ENCODE measurements around the gene P4HA2.

DNA sequence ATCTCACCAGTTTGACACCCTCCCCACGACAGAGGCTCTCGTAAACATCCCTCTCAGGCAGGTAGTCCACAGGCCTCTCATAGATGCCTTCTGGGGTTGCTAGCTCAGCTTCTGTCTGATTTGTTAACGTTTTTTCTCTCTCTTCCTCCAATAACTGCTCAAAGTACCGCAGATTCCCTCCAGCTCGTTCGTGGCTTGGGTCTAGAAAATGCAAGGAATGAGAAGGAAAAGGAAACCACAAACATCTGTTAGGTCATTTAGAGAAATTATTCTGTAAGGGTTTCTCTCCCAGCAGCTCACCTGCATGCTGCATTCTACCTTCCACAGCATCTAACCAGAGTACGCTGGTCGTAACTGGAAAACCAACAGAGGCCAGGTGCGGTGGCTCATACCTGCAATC, 18.5 kb downstream of the P4HA2 start:
- TF ChIP-seq, protein P1, sequence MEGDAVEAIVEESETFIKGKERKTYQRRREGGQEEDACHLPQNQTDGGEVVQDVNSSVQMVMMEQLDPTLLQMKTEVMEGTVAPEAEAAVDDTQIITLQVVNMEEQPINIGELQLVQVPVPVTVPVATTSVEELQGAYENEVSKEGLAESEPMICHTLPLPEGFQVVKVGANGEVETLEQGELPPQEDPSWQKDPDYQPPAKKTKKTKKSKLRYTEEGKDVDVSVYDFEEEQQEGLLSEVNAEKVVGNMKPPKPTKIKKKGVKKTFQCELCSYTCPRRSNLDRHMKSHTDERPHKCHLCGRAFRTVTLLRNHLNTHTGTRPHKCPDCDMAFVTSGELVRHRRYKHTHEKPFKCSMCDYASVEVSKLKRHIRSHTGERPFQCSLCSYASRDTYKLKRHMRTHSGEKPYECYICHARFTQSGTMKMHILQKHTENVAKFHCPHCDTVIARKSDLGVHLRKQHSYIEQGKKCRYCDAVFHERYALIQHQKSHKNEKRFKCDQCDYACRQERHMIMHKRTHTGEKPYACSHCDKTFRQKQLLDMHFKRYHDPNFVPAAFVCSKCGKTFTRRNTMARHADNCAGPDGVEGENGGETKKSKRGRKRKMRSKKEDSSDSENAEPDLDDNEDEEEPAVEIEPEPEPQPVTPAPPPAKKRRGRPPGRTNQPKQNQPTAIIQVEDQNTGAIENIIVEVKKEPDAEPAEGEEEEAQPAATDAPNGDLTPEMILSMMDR (IDR thresholded peaks at IDR 0.05) = no peak
- TF ChIP-seq POLR2AphosphoS5 (IDR thresholded peaks at IDR 0.05) (no peak), POLR2A (IDR thresholded peaks at IDR 0.05) (no peak)
